ENCODE data around the gene GPHN. TPM values are rescaled to one million over a fixed set of nuclear protein-coding genes. Genes with fewer than 3 reads are reported as not detected.

GPHN gene
- total RNA-seq, 4 donors from 2014 or later: 10.7 to 47.0 (median 28.2) TPM

DNA sequence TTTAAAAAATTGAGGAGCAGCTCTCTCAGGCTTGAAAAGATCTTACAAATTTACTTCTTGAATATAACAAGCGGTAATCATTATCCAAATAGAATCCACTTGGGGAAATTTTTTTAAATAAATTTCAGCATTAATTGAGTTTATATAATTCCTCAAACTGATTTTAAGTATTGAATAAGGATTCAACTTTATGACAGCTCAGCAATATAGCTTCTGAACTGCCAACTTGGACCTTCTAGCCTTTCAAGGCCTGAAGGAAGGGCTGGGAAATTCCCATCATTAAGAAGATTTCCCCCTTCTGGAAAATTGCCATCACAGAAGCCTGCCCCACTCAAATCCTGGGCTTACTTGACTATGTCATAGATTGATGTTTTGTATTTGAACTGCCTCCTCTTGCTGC, 623.7 kb downstream of the GPHN start:
- TF ChIP-seq, protein P1, sequence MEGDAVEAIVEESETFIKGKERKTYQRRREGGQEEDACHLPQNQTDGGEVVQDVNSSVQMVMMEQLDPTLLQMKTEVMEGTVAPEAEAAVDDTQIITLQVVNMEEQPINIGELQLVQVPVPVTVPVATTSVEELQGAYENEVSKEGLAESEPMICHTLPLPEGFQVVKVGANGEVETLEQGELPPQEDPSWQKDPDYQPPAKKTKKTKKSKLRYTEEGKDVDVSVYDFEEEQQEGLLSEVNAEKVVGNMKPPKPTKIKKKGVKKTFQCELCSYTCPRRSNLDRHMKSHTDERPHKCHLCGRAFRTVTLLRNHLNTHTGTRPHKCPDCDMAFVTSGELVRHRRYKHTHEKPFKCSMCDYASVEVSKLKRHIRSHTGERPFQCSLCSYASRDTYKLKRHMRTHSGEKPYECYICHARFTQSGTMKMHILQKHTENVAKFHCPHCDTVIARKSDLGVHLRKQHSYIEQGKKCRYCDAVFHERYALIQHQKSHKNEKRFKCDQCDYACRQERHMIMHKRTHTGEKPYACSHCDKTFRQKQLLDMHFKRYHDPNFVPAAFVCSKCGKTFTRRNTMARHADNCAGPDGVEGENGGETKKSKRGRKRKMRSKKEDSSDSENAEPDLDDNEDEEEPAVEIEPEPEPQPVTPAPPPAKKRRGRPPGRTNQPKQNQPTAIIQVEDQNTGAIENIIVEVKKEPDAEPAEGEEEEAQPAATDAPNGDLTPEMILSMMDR (IDR thresholded peaks at IDR 0.05): no peak
- no peak for TF ChIP-seq POLR2A (IDR thresholded peaks at IDR 0.05)
- H3K9me3 ChIP-seq: no peaks in the 10 kb centered on the region
- no peaks in the 10 kb centered on the region for H3K27me3 ChIP-seq
- DNase-seq: no peak
- H3K4me1 ChIP-seq: no peaks in the 10 kb centered on the region
- no peak overlapping the region for H3K27ac ChIP-seq
- H3K4me3 ChIP-seq: no peak overlapping the region
- no peaks in the 10 kb centered on the region for H3K36me3 ChIP-seq

DNA sequence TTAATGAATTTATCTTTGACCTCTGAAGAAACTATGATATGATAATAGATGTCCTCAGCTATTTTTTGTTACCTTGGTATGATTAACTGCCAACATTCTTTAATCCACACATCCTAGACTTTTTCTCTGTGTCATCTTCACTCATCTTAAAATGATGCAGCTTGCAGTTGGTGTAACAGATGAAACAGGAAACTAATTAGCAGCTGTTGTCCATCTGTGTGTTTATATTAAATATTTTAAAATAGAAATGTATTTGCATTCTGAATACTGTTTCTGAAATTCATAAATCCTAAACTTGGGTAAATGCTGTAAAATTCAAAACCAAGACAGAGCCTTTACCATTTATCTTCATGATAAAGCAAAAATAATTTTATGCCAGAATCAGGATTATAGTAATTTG, 625.2 kb downstream of the GPHN start:
- no peaks in the 10 kb centered on the region for H3K36me3 ChIP-seq
- no peak overlapping the region for H3K4me3 ChIP-seq
- no peak overlapping the region for H3K27ac ChIP-seq
- H3K27me3 ChIP-seq: no peaks in the 10 kb centered on the region
- no peaks in the 10 kb centered on the region for H3K4me1 ChIP-seq
- no peak for TF ChIP-seq POLR2A (IDR thresholded peaks at IDR 0.05)
- TF ChIP-seq, protein P1 (IDR thresholded peaks at IDR 0.05): no peak
- DNase-seq: no peak
- H3K9me3 ChIP-seq: no peaks in the 10 kb centered on the region

DNA sequence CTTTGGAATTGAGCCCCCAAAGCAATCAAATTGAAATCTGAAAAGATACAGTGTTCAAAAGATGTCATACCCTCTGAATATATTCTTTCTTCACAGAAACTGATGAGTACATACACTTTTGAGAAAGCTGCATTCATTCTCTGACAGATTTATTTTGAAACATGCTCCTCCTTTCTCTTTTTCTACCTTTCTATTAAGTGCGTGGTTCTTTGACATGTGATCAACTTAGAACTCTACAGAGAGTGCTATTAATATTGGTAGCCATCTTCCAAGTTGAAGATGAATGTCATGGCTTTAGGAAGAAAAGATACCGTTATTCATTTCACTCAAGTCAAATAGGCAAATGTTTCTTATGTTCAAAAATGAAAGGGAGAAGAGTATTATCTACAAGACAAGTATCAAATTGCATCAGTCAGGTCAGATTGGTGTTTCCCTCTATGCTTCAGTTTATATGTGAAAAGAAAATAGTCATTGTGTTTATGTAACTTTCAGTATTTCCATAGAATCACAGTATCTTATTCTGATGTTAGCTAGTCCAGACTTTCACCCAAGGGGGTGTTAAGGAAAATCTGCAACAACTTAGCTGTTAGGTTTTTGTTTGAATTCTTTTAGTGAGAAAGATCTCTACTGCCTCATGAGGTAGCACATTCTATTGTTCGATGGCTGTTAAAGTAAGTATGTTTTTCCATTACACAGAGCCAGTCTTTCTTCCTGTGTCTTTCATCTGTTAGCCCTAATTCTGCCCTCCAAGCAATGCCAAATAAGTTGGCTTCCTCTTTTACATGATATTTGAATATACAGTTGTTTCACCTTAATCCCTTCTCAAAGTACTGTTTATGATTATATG, 625.9 kb downstream of the GPHN start:
- H3K4me3 ChIP-seq: no peak overlapping the region
- H3K27ac ChIP-seq: no peak overlapping the region
- TF ChIP-seq, protein P1 (IDR thresholded peaks at IDR 0.05): no peak
- TF ChIP-seq POLR2A (IDR thresholded peaks at IDR 0.05): no peak
- H3K4me1 ChIP-seq: no peaks in the 10 kb centered on the region
- no peaks in the 10 kb centered on the region for H3K36me3 ChIP-seq
- H3K9me3 ChIP-seq: no peaks in the 10 kb centered on the region
- no peaks in the 10 kb centered on the region for H3K27me3 ChIP-seq
- DNase-seq: no peak

DNA sequence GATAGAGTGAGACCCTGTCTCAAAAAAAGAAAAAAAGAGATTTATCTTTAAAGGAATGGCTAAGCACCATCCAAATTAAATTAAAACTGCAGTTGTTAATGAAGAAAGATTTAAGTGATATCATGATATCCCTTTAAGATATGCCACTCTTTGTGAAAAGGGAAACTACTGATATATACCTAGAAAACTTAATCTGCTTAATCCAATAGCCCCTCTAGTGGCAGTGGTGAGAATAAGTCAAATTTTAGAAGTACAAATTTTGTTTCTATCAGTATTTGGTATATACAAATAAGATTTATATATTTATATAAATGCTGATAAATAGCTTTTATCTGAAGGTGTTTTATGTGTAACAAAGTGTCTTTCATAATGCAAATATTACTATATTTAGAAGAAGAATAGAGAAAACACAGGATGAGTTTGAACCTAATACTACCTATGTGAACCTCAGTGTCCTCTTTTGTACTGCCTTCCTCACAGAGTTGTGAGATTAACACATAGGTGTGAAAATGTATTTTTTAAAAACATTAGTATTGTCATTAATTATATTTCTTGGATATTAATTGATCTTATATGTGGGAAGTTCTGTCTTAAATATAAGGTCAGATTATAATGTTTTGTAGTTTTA, 629.9 kb downstream of the GPHN start:
- Histone ChIP-seq H3K36me3 (no peaks in the 10 kb centered on the region), H3K4me1 (no peaks in the 10 kb centered on the region)
- TF ChIP-seq, protein P1 (IDR thresholded peaks at IDR 0.05): peak in 2 of 6 experiments; percentile 6 to 10
- no peak for TF ChIP-seq POLR2A (IDR thresholded peaks at IDR 0.05)

DNA sequence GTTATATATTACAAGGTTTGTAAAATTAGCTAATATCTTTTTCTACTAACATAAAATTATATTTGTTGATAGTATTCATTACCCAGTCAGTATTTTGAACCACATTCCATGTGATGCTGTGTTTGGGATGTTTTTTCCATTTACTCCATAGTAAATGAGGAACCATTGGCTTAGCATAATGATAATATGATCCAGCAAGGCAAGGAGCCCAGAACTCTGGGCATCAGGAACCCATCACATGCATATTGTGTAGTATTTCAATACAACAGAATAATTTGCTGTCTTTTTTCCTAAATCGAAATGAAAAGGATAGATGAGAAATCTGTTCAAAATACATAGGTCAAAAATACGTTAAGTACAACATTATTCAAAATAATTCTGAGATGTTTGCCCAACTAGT, 632.6 kb downstream of the GPHN start:
- Histone ChIP-seq H3K4me3 (no peak overlapping the region), H3K27ac (no peak overlapping the region), H3K9me3 (no peaks in the 10 kb centered on the region), H3K4me1 (no peaks in the 10 kb centered on the region), H3K36me3 (no peaks in the 10 kb centered on the region), H3K27me3 (no peaks in the 10 kb centered on the region)
- TF ChIP-seq, protein P1 (IDR thresholded peaks at IDR 0.05): no peak
- no peak for TF ChIP-seq POLR2A (IDR thresholded peaks at IDR 0.05)
- no peak for DNase-seq

More for the DNA sequence above, 629.9 kb downstream of the GPHN start:
- DNase-seq: no peak
- H3K9me3 ChIP-seq: no peaks in the 10 kb centered on the region
- H3K27ac ChIP-seq: no peak overlapping the region
- H3K27me3 ChIP-seq: no peaks in the 10 kb centered on the region
- no peak overlapping the region for H3K4me3 ChIP-seq

Data from Peyer's patch (tissue), 4 donors.